AG08395 (cell line): ENCODE data around the gene XAB2.

Source experiments
- DNase-seq: peaks from one replicate; pipeline ENCODE4 v3.0.0; 2012; ENCODE audit warnings: mixed read lengths, low spot score

Gene XAB2

GRCh38 chr19:7611541-7612279 lies 17.6 kb downstream of the XAB2 start:
- DNase-seq, result no peak

- no peak for DNase-seq
These were observed 18.7 kb downstream of the XAB2 start for GRCh38 chr19:7610491-7611240.

GRCh38 chr19:7607874-7608560 lies 21.3 kb downstream of the XAB2 start:
- DNase-seq, result no peak

- DNase-seq, result no peak
These were observed 22.0 kb downstream of the XAB2 start for GRCh38 chr19:7607212-7607873.

GRCh38 chr19:7606289-7606688 lies 23.1 kb downstream of the XAB2 start:
- DNase-seq, result no peak

GRCh38 chr19:7605490-7606222 lies 23.7 kb downstream of the XAB2 start:
- no peak for DNase-seq

- DNase-seq, result no peak
These were observed 25.4 kb downstream of the XAB2 start for GRCh38 chr19:7603919-7604318.

GRCh38 chr19:7602935-7603497 lies 26.3 kb downstream of the XAB2 start:
- DNase-seq, result no peak

- no peak for DNase-seq
These were observed 27.0 kb downstream of the XAB2 start for GRCh38 chr19:7602240-7602934.

GRCh38 chr19:7600721-7601120 lies 28.6 kb downstream of the XAB2 start:
- DNase-seq, result no peak

GRCh38 chr19:7598180-7598579 lies 31.2 kb downstream of the XAB2 start:
- DNase-seq, result no peak

GRCh38 chr19:7597689-7598088 lies 31.7 kb downstream of the XAB2 start:
- DNase-seq, result no peak

GRCh38 chr19:7596211-7596937 lies 33.0 kb downstream of the XAB2 start:
- DNase-seq, result no peak

GRCh38 chr19:7595466-7596133 lies 33.7 kb downstream of the XAB2 start, which contains the start of gene CAMSAP3:
TSS of gene CAMSAP3 (plus strand) at chr19:7595863. CDS start at chr19:7596003, 140 bp downstream.
- no peak for DNase-seq

- no peak for DNase-seq
These were observed 39.1 kb downstream of the XAB2 start for GRCh38 chr19:7590256-7590655.

- no peak for DNase-seq
These were observed 39.5 kb downstream of the XAB2 start for GRCh38 chr19:7589822-7590221.

- no peak for DNase-seq
These were observed 46.9 kb downstream of the XAB2 start for GRCh38 chr19:7582446-7582845.

GRCh38 chr19:7579182-7579581 lies 50.2 kb downstream of the XAB2 start:
- DNase-seq, result no peak

- DNase-seq, result no peak
These were observed 51.2 kb downstream of the XAB2 start for GRCh38 chr19:7578127-7578526.
